ENCODE data around the gene PSMD4.

GRCh38 chr1:151315565-151316235 is 61.2 kb downstream of the PSMD4 start:
- TF ChIP-seq CTCF (IDR thresholded peaks at IDR 0.05) (no peak), POLR2A (IDR thresholded peaks at IDR 0.05; ENCODE audit: low read length) (no peak), MAZ (IDR thresholded peaks at IDR 0.05; ENCODE audit: borderline replicate concordance, low read depth, low read length) (no peak), PHF8 (IDR thresholded peaks at IDR 0.05; ENCODE audit: borderline replicate concordance, low read depth) (no peak), EHMT2 (IDR thresholded peaks at IDR 0.05; ENCODE audit: low read depth) (no peak), RNF2 (IDR thresholded peaks at IDR 0.05; ENCODE audit: borderline replicate concordance, low read depth) (no peak), RAD21 (conservative IDR thresholded peaks at IDR 0.05 in 1 of 2, IDR thresholded peaks at IDR 0.05 in 1 of 2) (no peak), HDAC2 (IDR thresholded peaks at IDR 0.05) (no peak), CBX8 (IDR thresholded peaks at IDR 0.05) (no peak), EP300 (IDR thresholded peaks at IDR 0.05) (no peak), CHD2 (IDR thresholded peaks at IDR 0.05; ENCODE audit: low read length, partially characterized antibody) (no peak), SMC3 (IDR thresholded peaks at IDR 0.05) (no peak), REST (IDR thresholded peaks at IDR 0.05) (no peak), SREBF2 (IDR thresholded peaks at IDR 0.05) (no peak)
